ENCODE results near the gene PLA2G1B. TPM values are rescaled to one million over a fixed set of nuclear protein-coding genes. Genes with fewer than 3 reads are reported as not detected.

Gene PLA2G1B
- total RNA-seq, 2 donors from 2014 or later, result 6,971 to 11,984 TPM

DNA sequence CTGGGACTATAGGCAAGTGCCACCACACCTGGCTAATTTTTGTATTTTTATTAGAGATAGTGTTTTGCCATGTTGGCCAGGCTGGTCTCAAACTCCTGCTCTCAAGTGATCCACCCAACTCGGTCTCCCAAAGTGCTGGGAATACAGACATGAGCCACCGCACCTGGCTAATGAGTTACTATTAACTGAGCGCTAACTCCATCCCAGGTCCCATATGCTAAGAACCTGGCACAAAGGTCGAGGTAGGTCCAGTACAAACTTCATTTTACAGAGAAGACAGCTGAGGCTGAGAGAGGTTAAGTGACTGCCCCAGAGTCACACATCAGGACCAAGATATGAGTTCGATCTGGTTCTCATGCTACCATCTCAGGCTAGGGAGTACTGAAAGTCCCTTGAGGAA, 4.5 kb upstream of the PLA2G1B start:
- no peaks in the 10 kb centered on the region for H3K9me3 ChIP-seq
- WGBS, 2 donors, result 19 to 36% methylated on average over 5 of the region's 5 CpGs
- peak in 3 of 4 donors; percentile 55 to 71 (median 58) for DNase-seq
- no peaks in the 10 kb centered on the region for H3K27me3 ChIP-seq
- H3K4me1 ChIP-seq, result peaks cover 63% of the 10 kb centered on the region
- H3K27ac ChIP-seq, result peak overlapping the region; percentile 95 to 98 (median 96)
- TF ChIP-seq POLR2A (IDR thresholded peaks at IDR 0.05), result no peak
- TF ChIP-seq, protein P1, sequence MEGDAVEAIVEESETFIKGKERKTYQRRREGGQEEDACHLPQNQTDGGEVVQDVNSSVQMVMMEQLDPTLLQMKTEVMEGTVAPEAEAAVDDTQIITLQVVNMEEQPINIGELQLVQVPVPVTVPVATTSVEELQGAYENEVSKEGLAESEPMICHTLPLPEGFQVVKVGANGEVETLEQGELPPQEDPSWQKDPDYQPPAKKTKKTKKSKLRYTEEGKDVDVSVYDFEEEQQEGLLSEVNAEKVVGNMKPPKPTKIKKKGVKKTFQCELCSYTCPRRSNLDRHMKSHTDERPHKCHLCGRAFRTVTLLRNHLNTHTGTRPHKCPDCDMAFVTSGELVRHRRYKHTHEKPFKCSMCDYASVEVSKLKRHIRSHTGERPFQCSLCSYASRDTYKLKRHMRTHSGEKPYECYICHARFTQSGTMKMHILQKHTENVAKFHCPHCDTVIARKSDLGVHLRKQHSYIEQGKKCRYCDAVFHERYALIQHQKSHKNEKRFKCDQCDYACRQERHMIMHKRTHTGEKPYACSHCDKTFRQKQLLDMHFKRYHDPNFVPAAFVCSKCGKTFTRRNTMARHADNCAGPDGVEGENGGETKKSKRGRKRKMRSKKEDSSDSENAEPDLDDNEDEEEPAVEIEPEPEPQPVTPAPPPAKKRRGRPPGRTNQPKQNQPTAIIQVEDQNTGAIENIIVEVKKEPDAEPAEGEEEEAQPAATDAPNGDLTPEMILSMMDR (IDR thresholded peaks at IDR 0.05), result no peak
- intact Hi-C loops (cut with DNase I), result no loop called here
- H3K36me3 ChIP-seq (replicated peaks in 1 of 2; ENCODE audit: insufficient read depth in 1 of 2, low read depth in 2 of 2), result no peaks in the 10 kb centered on the region
- ATAC-seq, result peak; percentile 21
- no peak overlapping the region for H3K4me3 ChIP-seq

DNA sequence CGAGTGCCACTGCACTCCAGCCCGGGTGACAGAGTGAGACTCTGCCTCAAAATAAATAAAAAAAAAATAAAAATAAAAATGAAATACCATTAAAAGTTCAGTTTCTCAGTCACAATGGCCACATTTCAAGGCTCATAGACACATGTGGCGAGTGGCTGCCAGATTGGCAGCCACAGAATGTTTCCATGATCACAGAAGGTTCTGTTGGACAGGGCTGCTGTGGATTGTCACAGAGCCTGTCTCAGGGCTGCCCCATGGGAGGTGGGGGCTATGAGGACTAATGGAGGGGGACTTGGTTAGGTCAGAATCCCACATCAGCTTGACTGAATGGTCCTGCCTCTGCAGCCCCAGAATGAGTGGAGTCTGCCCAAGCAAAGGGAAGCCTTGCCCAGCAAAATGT, 3.8 kb upstream of the PLA2G1B start:
- TF ChIP-seq POLR2A (IDR thresholded peaks at IDR 0.05), result no peak
- TF ChIP-seq, protein P1 (IDR thresholded peaks at IDR 0.05), result no peak
- H3K27ac ChIP-seq, result peak overlapping the region; percentile 95 to 98 (median 96)
- DNase-seq (peak in 1 of 4 donors; percentile 59), ATAC-seq (no peak)
- WGBS, 2 donors, result 14 to 27% methylated on average over 3 of the region's 3 CpGs
- intact Hi-C loops (cut with DNase I), result no loop called here
- H3K4me1 ChIP-seq, result peaks cover 63% of the 10 kb centered on the region
- no peaks in the 10 kb centered on the region for H3K9me3 ChIP-seq
- no peaks in the 10 kb centered on the region for H3K27me3 ChIP-seq
- H3K4me3 ChIP-seq, result no peak overlapping the region
- no peaks in the 10 kb centered on the region for H3K36me3 ChIP-seq (replicated peaks in 1 of 2; ENCODE audit: insufficient read depth in 1 of 2, low read depth in 2 of 2)

DNA sequence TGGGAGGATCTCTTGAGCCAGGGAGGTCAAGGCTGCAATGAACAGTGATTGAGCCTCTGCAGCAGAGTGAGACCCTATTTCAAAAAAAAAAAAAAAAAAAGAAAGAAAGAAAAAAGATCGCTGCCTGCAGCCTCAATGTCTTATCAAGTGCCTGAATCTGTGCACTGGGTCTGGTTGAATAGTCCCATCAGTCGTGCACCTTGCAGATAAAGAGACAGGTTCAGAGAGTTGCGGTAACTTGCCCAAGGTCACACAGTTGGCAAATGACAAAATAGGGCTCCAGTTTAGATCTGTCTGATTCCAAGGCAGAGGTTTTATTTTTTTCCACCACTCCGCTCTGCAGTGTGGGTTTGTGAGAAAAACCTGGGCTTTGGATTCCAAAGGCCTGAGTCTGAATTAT, 649 bp upstream of the PLA2G1B start:
- H3K4me3 ChIP-seq, result no peak overlapping the region
- peaks cover 67% of the 10 kb centered on the region for H3K4me1 ChIP-seq
- H3K27me3 ChIP-seq, result no peaks in the 10 kb centered on the region
- no peak for ATAC-seq
- DNase-seq, result no peak
- TF ChIP-seq, protein P1 (IDR thresholded peaks at IDR 0.05), result no peak
- no peak for TF ChIP-seq POLR2A (IDR thresholded peaks at IDR 0.05)
- H3K36me3 ChIP-seq (replicated peaks in 1 of 2; ENCODE audit: insufficient read depth in 1 of 2, low read depth in 2 of 2), result no peaks in the 10 kb centered on the region
- H3K9me3 ChIP-seq, result no peaks in the 10 kb centered on the region
- 17 to 25% methylated on average over 4 of the region's 4 CpGs for WGBS, 2 donors
- intact Hi-C loops (cut with DNase I), result no loop called here
- peak overlapping the region; percentile 78 to 98 (median 98) for H3K27ac ChIP-seq

DNA sequence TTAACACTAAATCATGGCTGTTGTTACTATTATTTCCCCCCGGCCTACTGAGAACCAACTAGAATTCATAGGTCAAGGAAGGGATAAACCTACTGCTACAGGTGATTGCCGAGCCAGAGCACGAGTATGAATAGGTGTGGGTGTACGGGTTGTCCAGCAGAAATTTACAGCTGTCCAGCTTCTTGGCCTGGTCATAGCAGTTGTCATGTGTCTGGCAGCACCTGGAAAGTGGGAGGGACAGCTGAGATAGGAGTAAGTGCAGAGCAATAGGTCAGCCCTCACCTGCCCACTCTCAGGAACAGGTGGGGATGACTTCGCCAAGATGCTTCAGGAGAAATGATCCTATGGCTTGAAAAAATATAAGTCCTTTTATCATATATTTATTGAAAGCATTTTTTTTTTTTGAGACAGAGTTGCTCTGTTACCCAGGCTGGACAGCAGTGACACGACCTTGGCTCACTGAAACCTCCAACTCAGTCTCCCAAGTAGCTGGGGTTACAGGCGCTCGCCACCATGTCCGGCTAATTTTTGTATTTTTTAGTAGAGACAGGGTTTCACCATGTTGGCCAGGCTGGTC, 2.6 kb downstream of the PLA2G1B start:
- ATAC-seq (peak; percentile 52), DNase-seq (peak; percentile 86 to 96 (median 92))
- peaks cover 68% of the 10 kb centered on the region for H3K4me1 ChIP-seq
- intact Hi-C loops (cut with DNase I), result no loop called here
- no peaks in the 10 kb centered on the region for H3K9me3 ChIP-seq
- H3K4me3 ChIP-seq, result peak overlapping the region in 1 of 2 donors; percentile 57
- H3K27ac ChIP-seq, result peak overlapping the region; percentile 70 to 98 (median 98)
- H3K36me3 ChIP-seq (replicated peaks in 1 of 2; ENCODE audit: insufficient read depth in 1 of 2, low read depth in 2 of 2), result peaks cover 0 to 5% of the 10 kb centered on the region in 2 donors
- WGBS, 2 donors, result 28 to 34% methylated on average over 9 of the region's 9 CpGs
- TF ChIP-seq, protein P1 (IDR thresholded peaks at IDR 0.05), result no peak
- TF ChIP-seq POLR2A (IDR thresholded peaks at IDR 0.05), result peak; percentile 32 to 90 (median 83)
- H3K27me3 ChIP-seq, result no peaks in the 10 kb centered on the region

DNA sequence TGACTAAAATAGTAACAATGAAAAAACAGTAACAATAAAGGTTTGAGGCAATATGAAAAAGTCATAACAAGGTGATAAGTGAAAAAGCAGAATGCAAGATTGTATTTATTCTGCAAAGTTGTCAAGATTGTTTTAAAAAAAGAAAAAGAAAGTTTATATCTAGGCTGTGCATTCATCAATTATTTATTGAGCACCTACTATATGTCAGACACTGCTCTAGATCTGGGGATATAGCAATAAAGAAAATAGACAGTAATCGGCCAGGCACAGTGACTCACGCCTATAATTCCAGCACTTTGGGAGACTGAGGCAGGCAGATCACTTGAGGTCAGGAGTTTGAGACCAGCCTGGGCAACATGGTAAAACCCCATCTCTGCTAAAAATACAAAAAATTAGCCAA, 3.8 kb downstream of the PLA2G1B start:
- WGBS, 2 donors, result 30 to 36% methylated on average over 2 of the region's 2 CpGs

More for the DNA sequence above, 3.8 kb downstream of the PLA2G1B start:
- intact Hi-C loops (cut with DNase I), result no loop called here
- Histone ChIP-seq H3K9me3 (no peaks in the 10 kb centered on the region), H3K4me1 (peaks cover 67% of the 10 kb centered on the region), H3K27me3 (no peaks in the 10 kb centered on the region), H3K36me3 (replicated peaks in 1 of 2; ENCODE audit: insufficient read depth in 1 of 2, low read depth in 2 of 2) (peaks cover 0 to 5% of the 10 kb centered on the region in 2 donors), H3K27ac (peak overlapping the region; percentile 65 to 98 (median 98)), H3K4me3 (peak overlapping the region in 1 of 2 donors; percentile 13)
- no peak for DNase-seq
- TF ChIP-seq, protein P1 (IDR thresholded peaks at IDR 0.05), result no peak
- no peak for TF ChIP-seq POLR2A (IDR thresholded peaks at IDR 0.05)
- ATAC-seq, result no peak

Measured in body of pancreas (tissue), 4 donors.